GM12878 (cell line): ENCODE data around the gene LIN37. TPM values are rescaled to one million over a fixed set of nuclear protein-coding genes. Genes with fewer than 3 reads are reported as not detected.
A peak's percentile ranks its signal among the peaks of the same experiment; 100 is the strongest.

ENCODE experiments used
- ATF7 ChIP-seq: fragments of 450-650 bp; IDR thresholded peaks from 2 replicates; pipeline ENCODE4 v1.6.1; 2016; ENCODE audit warnings: low read depth, mild to moderate bottlenecking
- CBX3 ChIP-seq: fragments of 200-600 bp; sonication (generic); IDR thresholded peaks from 2 replicates; pipeline ENCODE4 v1.6.1; 2016; ENCODE audit warnings: low read depth, borderline replicate concordance
- JUND ChIP-seq: IDR thresholded peaks from 2 replicates; pipeline ENCODE4 v1.6.1; 2012; ENCODE audit warnings: low read depth, mild to moderate bottlenecking, low read length, improper control_type of control experiment, moderate library complexity
- MEF2A ChIP-seq: IDR thresholded peaks from 2 replicates; pipeline ENCODE4 v1.6.1; 2011; ENCODE audit warnings: low read depth, mild to moderate bottlenecking, low read length, moderate library complexity; ENCODE audit not compliant: insufficient read depth
- MLLT1 ChIP-seq: fragments of 450-650 bp; IDR thresholded peaks from 2 replicates; pipeline ENCODE4 v1.6.1; 2016; ENCODE audit warnings: mild to moderate bottlenecking
- MXI1 ChIP-seq: fragments of 150-350 bp; IDR thresholded peaks from 2 replicates; pipeline ENCODE4 v1.6.1; 2011; ENCODE audit warnings: low read depth, mild to moderate bottlenecking, inconsistent platforms, low read length, improper control_type of control experiment
- NFYB ChIP-seq: IDR thresholded peaks from 2 replicates; pipeline ENCODE4 v1.6.1; 2011; ENCODE audit warnings: low read depth, mild to moderate bottlenecking, low read length, improper control_type of control experiment, moderate library complexity; ENCODE audit not compliant: insufficient read depth
- PKNOX1 ChIP-seq: fragments of 450-650 bp; IDR thresholded peaks from 2 replicates; pipeline ENCODE4 v1.6.1; 2016; ENCODE audit warnings: mild to moderate bottlenecking
- RFX5 ChIP-seq: IDR thresholded peaks from 2 replicates; pipeline ENCODE4 v1.6.1; 2011; ENCODE audit warnings: low read depth, low read length, improper control_type of control experiment
- SP1 ChIP-seq: IDR thresholded peaks from one replicate; pipeline ENCODE4 v1.6.1; 2011; ENCODE audit warnings: low read depth, low read length
- SREBF1 ChIP-seq: IDR thresholded peaks from 2 replicates; pipeline ENCODE4 v1.6.1; 2012; ENCODE audit warnings: mild to moderate bottlenecking, low read length
- SUPT20H ChIP-seq: IDR thresholded peaks from 2 replicates; pipeline ENCODE4 v1.6.1; 2011; ENCODE audit warnings: low read depth, mild to moderate bottlenecking, low read length, moderate library complexity, borderline replicate concordance; ENCODE audit not compliant: control insufficient read depth
- ZNF207 ChIP-seq: fragments of 450-650 bp; IDR thresholded peaks from 2 replicates; pipeline ENCODE4 v1.6.1; 2014; ENCODE audit warnings: antibody characterized with exemption, mild to moderate bottlenecking, borderline replicate concordance
- ZNF24 ChIP-seq: fragments of 450-650 bp; IDR thresholded peaks from 2 replicates; pipeline ENCODE4 v1.6.1; 2017; ENCODE audit warnings: antibody characterized with exemption, mild to moderate bottlenecking
- ZNF622 ChIP-seq: fragments of 450-650 bp; IDR thresholded peaks from 2 replicates; pipeline ENCODE4 v1.6.1; 2017; ENCODE audit warnings: mild to moderate bottlenecking, inconsistent platforms
- ZZZ3 ChIP-seq: IDR thresholded peaks from 2 replicates; pipeline ENCODE4 v1.6.1; 2011; ENCODE audit warnings: low read depth; ENCODE audit not compliant: control insufficient read depth, insufficient read length
- polyA plus RNA-seq, 11 experiments: library from polyadenylated mRNA; depleted of rRNA in 4 of 11; unstranded in 6 of 11; stranded (reverse) in 5 of 11; fragments of >200 nt; fragmentation: Nextera tagmentation in 4 of 11; fragmentation: Illumina TruSeq in 1 of 11; extraction: Ambion mirVana in 4 of 11; extraction: Trizol in 1 of 11; gene quantifications; 1 replicate in 1 of 11; 2 replicates in 10 of 11; pipeline versions ENCODE4 v1.2.1 to v1.2.3, GENCODE V29; 2011 to 2016; ENCODE audit warnings: inconsistent platforms in 2 of 11, missing spikeins in 2 of 11, low read depth in 1 of 11
- total RNA-seq, 4 experiments: library from RNA; depleted of rRNA in 3 of 4; stranded (reverse); fragments of >200 nt in 3 of 4; fragmentation: Illumina TruSeq in 1 of 4; extraction: Trizol in 1 of 4; gene quantifications; 2 replicates each; pipeline versions ENCODE4 v1.2.1 to v1.2.3, GENCODE V29; 2013 to 2021
- TF ChIP-seq, protein P1 (sequence below): fragments of 450-650 bp; formaldehyde crosslinking; IDR thresholded peaks from 2 replicates; pipeline ENCODE4 v1.5.0; 2022; ENCODE audit warnings: mild to moderate bottlenecking, missing genetic modification characterization
- TF ChIP-seq, protein P2 (sequence below): fragments of 450-650 bp; IDR thresholded peaks from 2 replicates; pipeline ENCODE4 v1.6.1; 2018; ENCODE audit warnings: mild to moderate bottlenecking, low read depth, moderate library complexity; ENCODE audit not compliant: partially characterized antibody

The LIN37 gene
- total and polyA plus RNA-seq, 10 of the 15 experiments (the other 5 are each of a cell fraction or from before 2014, with no cell fraction given): 0.69 to 11.9 (median 7.6) TPM

DNA sequence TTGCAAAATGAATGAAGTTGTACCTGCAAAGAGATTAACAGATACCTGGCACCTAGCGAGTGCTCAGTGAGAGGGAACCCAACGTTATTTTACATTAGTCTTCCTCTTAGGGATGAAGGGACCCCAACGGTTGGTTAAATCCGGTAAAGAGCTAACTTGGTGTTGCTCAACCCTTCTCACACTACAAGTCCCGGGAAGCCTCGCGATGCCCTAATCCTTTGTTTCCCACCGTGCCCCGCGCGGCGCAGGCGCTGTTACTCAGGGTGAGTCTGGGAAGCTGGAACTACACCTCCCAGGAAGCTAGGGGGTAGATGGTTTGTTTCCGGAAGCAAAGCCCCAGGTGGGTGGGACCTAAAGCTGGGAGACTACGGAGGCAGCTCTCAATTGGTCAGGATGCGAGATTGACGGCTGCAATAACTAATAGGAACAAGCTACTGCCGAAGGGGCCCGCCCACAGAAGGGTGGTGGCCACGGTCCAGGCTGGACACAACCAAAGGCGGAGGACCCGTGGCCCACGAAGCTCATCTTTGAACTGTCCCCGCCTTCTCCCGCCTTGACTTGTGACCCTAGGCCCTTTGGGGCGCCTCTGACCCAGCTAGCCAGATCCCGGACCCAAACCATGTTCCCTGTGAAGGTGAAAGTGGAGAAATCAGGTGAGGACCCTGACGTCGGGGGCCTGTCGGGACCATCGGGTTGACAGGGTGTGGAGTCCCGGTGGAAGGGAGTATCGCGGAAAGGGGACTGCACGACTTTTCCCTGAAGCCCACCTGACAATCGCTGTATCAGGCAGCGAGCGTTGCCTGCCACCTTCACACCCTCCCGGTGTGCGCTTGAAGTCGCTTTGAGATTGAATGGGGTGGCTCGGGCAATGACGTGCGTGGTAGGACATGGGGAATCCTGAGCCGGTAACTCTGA is at the start of gene LIN37 (continued):
- TF ChIP-seq MLLT1: no peak
- TF ChIP-seq SUPT20H: no peak
- TF ChIP-seq SP1: peak; percentile 99
- 0 out of 2 replicates have a peak, but pooled peaks have one; percentile 9 for TF ChIP-seq JUND
- peak; percentile 34; the same call in 1 of the 2 replicates for TF ChIP-seq MXI1
- TF ChIP-seq RFX5: 0 out of 2 replicates have a peak, but pooled peaks have one; percentile 38
- no peak for TF ChIP-seq CBX3
- TF ChIP-seq ZNF207: peak; percentile 74; the same call in 1 of the 2 replicates
- no peak for TF ChIP-seq MEF2A
- TF ChIP-seq, protein P1, sequence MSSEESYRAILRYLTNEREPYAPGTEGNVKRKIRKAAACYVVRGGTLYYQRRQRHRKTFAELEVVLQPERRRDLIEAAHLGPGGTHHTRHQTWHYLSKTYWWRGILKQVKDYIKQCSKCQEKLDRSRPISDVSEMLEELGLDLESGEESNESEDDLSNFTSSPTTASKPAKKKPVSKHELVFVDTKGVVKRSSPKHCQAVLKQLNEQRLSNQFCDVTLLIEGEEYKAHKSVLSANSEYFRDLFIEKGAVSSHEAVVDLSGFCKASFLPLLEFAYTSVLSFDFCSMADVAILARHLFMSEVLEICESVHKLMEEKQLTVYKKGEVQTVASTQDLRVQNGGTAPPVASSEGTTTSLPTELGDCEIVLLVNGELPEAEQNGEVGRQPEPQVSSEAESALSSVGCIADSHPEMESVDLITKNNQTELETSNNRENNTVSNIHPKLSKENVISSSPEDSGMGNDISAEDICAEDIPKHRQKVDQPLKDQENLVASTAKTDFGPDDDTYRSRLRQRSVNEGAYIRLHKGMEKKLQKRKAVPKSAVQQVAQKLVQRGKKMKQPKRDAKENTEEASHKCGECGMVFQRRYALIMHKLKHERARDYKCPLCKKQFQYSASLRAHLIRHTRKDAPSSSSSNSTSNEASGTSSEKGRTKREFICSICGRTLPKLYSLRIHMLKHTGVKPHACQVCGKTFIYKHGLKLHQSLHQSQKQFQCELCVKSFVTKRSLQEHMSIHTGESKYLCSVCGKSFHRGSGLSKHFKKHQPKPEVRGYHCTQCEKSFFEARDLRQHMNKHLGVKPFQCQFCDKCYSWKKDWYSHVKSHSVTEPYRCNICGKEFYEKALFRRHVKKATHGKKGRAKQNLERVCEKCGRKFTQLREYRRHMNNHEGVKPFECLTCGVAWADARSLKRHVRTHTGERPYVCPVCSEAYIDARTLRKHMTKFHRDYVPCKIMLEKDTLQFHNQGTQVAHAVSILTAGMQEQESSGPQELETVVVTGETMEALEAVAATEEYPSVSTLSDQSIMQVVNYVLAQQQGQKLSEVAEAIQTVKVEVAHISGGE (CRISPR knock-in tag): no peak
- TF ChIP-seq, protein P2, sequence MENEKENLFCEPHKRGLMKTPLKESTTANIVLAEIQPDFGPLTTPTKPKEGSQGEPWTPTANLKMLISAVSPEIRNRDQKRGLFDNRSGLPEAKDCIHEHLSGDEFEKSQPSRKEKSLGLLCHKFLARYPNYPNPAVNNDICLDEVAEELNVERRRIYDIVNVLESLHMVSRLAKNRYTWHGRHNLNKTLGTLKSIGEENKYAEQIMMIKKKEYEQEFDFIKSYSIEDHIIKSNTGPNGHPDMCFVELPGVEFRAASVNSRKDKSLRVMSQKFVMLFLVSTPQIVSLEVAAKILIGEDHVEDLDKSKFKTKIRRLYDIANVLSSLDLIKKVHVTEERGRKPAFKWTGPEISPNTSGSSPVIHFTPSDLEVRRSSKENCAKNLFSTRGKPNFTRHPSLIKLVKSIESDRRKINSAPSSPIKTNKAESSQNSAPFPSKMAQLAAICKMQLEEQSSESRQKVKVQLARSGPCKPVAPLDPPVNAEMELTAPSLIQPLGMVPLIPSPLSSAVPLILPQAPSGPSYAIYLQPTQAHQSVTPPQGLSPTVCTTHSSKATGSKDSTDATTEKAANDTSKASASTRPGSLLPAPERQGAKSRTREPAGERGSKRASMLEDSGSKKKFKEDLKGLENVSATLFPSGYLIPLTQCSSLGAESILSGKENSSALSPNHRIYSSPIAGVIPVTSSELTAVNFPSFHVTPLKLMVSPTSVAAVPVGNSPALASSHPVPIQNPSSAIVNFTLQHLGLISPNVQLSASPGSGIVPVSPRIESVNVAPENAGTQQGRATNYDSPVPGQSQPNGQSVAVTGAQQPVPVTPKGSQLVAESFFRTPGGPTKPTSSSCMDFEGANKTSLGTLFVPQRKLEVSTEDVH: no peak
- peak; percentile 89 for TF ChIP-seq NFYB
- TF ChIP-seq ATF7: peak; percentile 70
- peak; percentile 88 for TF ChIP-seq SREBF1
- no peak for TF ChIP-seq ZNF24
- peak; percentile 99 for TF ChIP-seq PKNOX1
- TF ChIP-seq ZNF622: no peak
- no peak for TF ChIP-seq ZZZ3
